Activated CD8-positive, alpha-beta T cell treated with anti-CD3 and anti-CD28 coated beads for 36 hours (primary cell): ENCODE results near the gene ILF2. TPM values are rescaled to one million over a fixed set of nuclear protein-coding genes. Genes with fewer than 3 reads are reported as not detected.

Experiments
- ATAC-seq: fragments of 200-7000 bp; cut with Tn5 transposase; one replicate; pipeline ENCODE4 v1.10.0; 2021; ENCODE audit warnings: mild to moderate bottlenecking, moderate library complexity
- CTCF ChIA-PET: fragments of 350-600 bp; sonication (Branson Sonifier 250); formaldehyde crosslinking; loops from one replicate; lab custom pipeline; 2021; ENCODE audit warnings: antibody characterized with exemption; lab: Charles Lee
- POLR2A ChIA-PET: fragments of 350-600 bp; sonication (Branson Sonifier 250); formaldehyde crosslinking; loops from one replicate; lab custom pipeline; 2021; ENCODE audit warnings: antibody characterized with exemption; lab: Charles Lee
- DNase-seq: peaks from one replicate; pipeline ENCODE4 v3.0.0-alpha.2; 2020
- H3K27ac Mint-ChIP-seq: one replicate; pipeline ENCODE4 v1.8.0; 2021; ENCODE audit warnings: mild to moderate bottlenecking, mixed read lengths
- H3K27me3 Mint-ChIP-seq: one replicate; pipeline ENCODE4 v1.8.0; 2021; ENCODE audit warnings: mixed read lengths
- H3K36me3 Mint-ChIP-seq: one replicate; pipeline ENCODE4 v1.8.0; 2021; ENCODE audit warnings: low read depth, mixed read lengths
- H3K4me1 Mint-ChIP-seq: one replicate; pipeline ENCODE4 v1.8.0; 2021; ENCODE audit warnings: low read depth, mixed read lengths
- H3K4me3 Mint-ChIP-seq: one replicate; pipeline ENCODE4 v1.8.0; 2021; ENCODE audit warnings: mild to moderate bottlenecking, moderate library complexity, mixed read lengths
- H3K9me3 Mint-ChIP-seq: one replicate; pipeline ENCODE4 v1.8.0; 2021; ENCODE audit warnings: mixed read lengths
- intact Hi-C: fragments of 100-400 bp; cut with micrococcal nuclease; formaldehyde crosslinking; loops from one replicate; pipeline ENCODE4 v1.10.0; 2022
- total RNA-seq, 2 experiments: library from RNA; stranded (reverse); gene quantifications; one replicate each; pipeline ENCODE4 v1.2.3, GENCODE V29; 2021
- TF ChIP-seq, protein P1 (sequence below): fragments of 200-600 bp; IDR thresholded peaks from one replicate; pipeline ENCODE4 v1.8.0; 2022; ENCODE audit warnings: antibody characterized with exemption, mild to moderate bottlenecking

The ILF2 gene
- total RNA-seq, 2 experiments from 2014 or later = 328 to 333 TPM

DNA sequence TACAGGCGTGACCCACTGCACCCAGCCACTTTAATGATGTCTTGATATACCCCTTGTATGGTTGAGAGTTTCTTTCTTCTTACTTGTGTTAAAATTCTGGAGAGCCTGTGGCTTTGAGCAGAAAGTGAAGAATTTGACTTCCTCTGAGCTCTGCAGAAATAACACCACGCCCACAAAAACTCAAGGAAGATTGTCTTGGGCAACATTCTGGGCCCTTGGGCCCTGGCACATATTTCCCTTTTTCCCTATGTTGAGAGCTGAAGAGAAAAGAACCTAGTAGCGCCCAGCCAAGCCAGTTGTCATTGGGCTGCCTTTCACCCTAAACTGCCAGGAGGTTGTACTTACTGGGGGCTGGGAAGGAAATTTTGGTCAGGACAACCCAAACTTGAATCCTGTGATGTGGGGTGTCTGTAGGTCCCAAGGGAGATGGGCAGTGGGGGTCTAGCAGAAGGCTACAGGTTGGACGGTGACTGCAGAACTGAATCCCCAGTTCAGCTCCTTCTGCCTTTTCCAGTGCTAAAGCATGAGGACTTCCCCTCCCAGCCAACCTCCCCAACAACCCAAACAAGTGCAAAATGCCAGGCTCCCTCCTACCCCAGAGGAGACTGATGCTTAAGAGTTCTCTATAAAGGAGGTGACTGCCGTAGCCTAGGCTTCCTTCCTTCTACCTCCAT, 24.0 kb downstream of the ILF2 start:
- no peak for ATAC-seq
- TF ChIP-seq, protein P1, sequence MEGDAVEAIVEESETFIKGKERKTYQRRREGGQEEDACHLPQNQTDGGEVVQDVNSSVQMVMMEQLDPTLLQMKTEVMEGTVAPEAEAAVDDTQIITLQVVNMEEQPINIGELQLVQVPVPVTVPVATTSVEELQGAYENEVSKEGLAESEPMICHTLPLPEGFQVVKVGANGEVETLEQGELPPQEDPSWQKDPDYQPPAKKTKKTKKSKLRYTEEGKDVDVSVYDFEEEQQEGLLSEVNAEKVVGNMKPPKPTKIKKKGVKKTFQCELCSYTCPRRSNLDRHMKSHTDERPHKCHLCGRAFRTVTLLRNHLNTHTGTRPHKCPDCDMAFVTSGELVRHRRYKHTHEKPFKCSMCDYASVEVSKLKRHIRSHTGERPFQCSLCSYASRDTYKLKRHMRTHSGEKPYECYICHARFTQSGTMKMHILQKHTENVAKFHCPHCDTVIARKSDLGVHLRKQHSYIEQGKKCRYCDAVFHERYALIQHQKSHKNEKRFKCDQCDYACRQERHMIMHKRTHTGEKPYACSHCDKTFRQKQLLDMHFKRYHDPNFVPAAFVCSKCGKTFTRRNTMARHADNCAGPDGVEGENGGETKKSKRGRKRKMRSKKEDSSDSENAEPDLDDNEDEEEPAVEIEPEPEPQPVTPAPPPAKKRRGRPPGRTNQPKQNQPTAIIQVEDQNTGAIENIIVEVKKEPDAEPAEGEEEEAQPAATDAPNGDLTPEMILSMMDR = no peak
- intact Hi-C loops = no loop called here
- ChIA-PET CTCF (interaction anchor here (0.7 to 1.4 kb wide), 2 partner anchors 136 kb away, joined by 3 to 4 read pairs; no protein-coding TSS in a partner anchor), POLR2A (interaction anchor here (0.6 to 7.7 kb wide), 6 partner anchors 8 to 36 kb away, joined by 3 to 72 read pairs (median 4); partner anchors contain the start of gene CHTOP)
- no peak for DNase-seq
- Mint-ChIP-seq H3K4me3 (no peak overlapping the region), H3K4me1 (peaks cover 65% of the 10 kb centered on the region), H3K9me3 (no peaks in the 10 kb centered on the region), H3K36me3 (peaks cover 58% of the 10 kb centered on the region), H3K27ac (peak overlapping the region; percentile 74), H3K27me3 (no peaks in the 10 kb centered on the region)

DNA sequence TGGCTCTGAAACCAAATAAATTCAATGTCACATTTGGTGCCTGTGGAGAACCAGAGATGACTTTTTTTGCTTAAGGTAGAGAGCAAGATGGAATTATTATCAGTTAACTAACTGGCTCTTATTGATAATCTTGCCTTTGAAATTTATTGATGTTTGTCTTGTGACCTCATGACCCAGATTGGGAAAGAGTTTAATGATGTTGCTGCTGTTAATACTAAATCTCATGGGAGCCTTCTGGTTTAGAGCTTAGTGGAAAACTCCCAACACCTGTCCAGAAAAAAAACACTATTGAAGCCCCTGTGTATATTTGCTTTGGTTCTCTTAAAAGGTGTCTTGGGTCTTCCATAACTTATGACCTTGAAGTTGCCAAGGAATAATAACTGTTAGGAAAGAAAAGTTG, 27.0 kb downstream of the ILF2 start:
- peak overlapping the region; percentile 73 for H3K27ac Mint-ChIP-seq

DNA sequence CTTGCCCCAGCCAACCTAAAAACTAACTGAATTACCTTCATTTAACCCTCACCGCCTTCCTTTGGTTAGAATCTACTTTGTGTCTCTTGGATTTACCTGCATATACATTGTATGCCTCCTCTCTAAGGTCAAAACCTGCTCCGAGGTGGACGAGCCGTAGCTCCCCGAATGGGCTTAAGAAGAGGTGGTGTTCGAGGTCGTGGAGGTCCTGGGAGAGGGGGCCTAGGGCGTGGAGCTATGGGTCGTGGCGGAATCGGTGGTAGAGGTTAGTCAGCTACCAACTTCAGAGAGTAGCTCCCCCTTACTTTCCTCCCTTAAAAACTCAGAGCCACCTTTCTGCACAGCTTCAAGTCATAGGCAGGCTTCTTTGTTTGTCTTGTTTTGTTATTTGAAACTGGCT, 27.7 kb downstream of the ILF2 start:
- peak overlapping the region; percentile 73 for H3K27ac Mint-ChIP-seq
- H3K9me3 Mint-ChIP-seq = no peaks in the 10 kb centered on the region
- DNase-seq (no peak), ATAC-seq (no peak)
- POLR2A ChIA-PET = interaction anchor here (0.7 to 7.6 kb wide), 4 partner anchors 9 to 192 kb away, joined by 3 to 64 read pairs (median 10); partner anchors contain the start of gene CHTOP
- CTCF ChIA-PET = interaction anchor here (0.9 to 5.5 kb wide), 6 partner anchors 9 to 132 kb away, joined by 3 to 21 read pairs (median 6); partner anchors contain the start of genes CHTOP and S100A13
- TF ChIP-seq, protein P1 = no peak
- H3K27me3 Mint-ChIP-seq = no peaks in the 10 kb centered on the region
- H3K4me1 Mint-ChIP-seq = peaks cover 61% of the 10 kb centered on the region
- peaks cover 80% of the 10 kb centered on the region for H3K36me3 Mint-ChIP-seq
- no peak overlapping the region for H3K4me3 Mint-ChIP-seq
- intact Hi-C loops = no loop called here

More for the DNA sequence above, 27.0 kb downstream of the ILF2 start:
- no peaks in the 10 kb centered on the region for H3K9me3 Mint-ChIP-seq
- H3K36me3 Mint-ChIP-seq = peaks cover 74% of the 10 kb centered on the region
- TF ChIP-seq, protein P1 = no peak
- H3K4me3 Mint-ChIP-seq = no peak overlapping the region
- H3K4me1 Mint-ChIP-seq = peaks cover 62% of the 10 kb centered on the region
- ATAC-seq (no peak), DNase-seq (no peak)
- intact Hi-C loops = no loop called here
- CTCF ChIA-PET = interaction anchor here (0.7 to 5.5 kb wide), 6 partner anchors 9 to 133 kb away, joined by 3 to 21 read pairs (median 6); partner anchors contain the start of genes CHTOP and S100A13
- POLR2A ChIA-PET = interaction anchor here (0.9 to 7.6 kb wide), 5 partner anchors 9 to 18 kb away, joined by 3 to 64 read pairs (median 6); partner anchors contain the start of gene CHTOP
- no peaks in the 10 kb centered on the region for H3K27me3 Mint-ChIP-seq

DNA sequence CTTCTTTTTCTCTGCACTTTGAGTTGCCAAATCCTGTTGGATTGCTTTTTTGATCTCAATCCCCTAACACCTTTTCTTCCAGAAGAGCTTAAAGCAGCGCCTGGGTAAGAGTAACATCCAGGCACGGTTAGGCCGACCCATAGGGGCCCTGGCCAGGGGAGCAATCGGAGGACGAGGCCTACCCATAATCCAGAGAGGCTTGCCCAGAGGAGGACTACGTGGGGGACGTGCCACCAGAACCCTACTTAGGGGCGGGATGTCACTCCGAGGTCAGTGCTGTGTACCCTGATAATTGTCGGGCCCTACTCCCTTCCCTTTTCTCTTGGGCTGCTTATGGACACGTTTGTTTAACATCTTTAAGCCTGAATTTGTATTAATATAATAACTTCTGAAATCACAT, 28.6 kb downstream of the ILF2 start:
- Mint-ChIP-seq H3K27ac (peak overlapping the region; percentile 23), H3K27me3 (no peaks in the 10 kb centered on the region), H3K4me1 (peaks cover 60% of the 10 kb centered on the region), H3K9me3 (no peaks in the 10 kb centered on the region), H3K36me3 (peaks cover 81% of the 10 kb centered on the region), H3K4me3 (no peak overlapping the region)
- CTCF ChIA-PET = interaction anchor here (5.5 kb wide), 1 partner anchor 109 kb away, joined by 21 read pairs; no protein-coding TSS in a partner anchor
- TF ChIP-seq, protein P1 = no peak
- no peak for ATAC-seq
- intact Hi-C loops = no loop called here
- DNase-seq = no peak
- POLR2A ChIA-PET = interaction anchor here (0.8 to 6.3 kb wide), 4 partner anchors 8 to 329 kb away, joined by 3 to 72 read pairs (median 24); partner anchors contain the start of gene SNAPIN
